ENCODE results near the gene BBIP1.
"Not testable (repeated sequence)": the region's sequence is repeated elsewhere in the genome, so short reads cannot be mapped to it uniquely, and the experiment has no call there.

- TF ChIP-seq CTCF (conservative IDR thresholded peaks at IDR 0.05; ENCODE audit: low read depth, low read length); EZH2 (IDR thresholded peaks at IDR 0.05; ENCODE audit: low read length, unreplicated experiment): not testable (repeated sequence)
Measured at GRCh38 chr10:110915600-110915999, 3.4 kb downstream of the BBIP1 start.

All from PC-3 (cell line).